ENCODE results near the gene ZSCAN21. TPM values are rescaled to one million over a fixed set of nuclear protein-coding genes. Genes with fewer than 3 reads are reported as not detected.
A peak's percentile ranks its signal among the peaks of the same experiment; 100 is the strongest.
"Not testable (repeated sequence)": the region's sequence is repeated elsewhere in the genome, so short reads cannot be mapped to it uniquely, and the experiment has no call there.

The ZSCAN21 gene
- total RNA-seq, 1 donor from 2014 or later: 8.4 TPM

DNA sequence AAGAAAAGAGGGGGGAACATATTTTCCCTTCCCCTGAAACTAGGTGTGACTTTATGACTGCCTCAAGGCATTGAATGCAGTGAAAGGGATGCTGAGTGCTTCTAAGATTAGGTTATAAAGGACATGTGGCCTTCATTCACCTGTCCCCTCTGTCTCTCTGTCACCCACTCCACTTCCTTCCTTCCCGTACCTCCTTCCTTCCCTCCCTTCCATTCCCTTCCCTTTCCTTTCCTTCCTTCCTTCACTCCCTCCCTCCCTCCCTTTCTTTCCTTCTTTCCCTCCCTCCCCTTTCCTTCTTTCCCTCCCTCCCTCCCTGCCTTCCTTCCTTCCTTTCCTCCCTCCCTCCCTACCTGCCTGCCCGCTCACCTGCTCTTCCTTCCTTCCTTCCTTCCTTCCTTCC is 38.7 kb upstream of the ZSCAN21 start:
- H3K27ac ChIP-seq: no peak overlapping the region
- DNase-seq: no peak
- TF ChIP-seq, protein P1, sequence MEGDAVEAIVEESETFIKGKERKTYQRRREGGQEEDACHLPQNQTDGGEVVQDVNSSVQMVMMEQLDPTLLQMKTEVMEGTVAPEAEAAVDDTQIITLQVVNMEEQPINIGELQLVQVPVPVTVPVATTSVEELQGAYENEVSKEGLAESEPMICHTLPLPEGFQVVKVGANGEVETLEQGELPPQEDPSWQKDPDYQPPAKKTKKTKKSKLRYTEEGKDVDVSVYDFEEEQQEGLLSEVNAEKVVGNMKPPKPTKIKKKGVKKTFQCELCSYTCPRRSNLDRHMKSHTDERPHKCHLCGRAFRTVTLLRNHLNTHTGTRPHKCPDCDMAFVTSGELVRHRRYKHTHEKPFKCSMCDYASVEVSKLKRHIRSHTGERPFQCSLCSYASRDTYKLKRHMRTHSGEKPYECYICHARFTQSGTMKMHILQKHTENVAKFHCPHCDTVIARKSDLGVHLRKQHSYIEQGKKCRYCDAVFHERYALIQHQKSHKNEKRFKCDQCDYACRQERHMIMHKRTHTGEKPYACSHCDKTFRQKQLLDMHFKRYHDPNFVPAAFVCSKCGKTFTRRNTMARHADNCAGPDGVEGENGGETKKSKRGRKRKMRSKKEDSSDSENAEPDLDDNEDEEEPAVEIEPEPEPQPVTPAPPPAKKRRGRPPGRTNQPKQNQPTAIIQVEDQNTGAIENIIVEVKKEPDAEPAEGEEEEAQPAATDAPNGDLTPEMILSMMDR (IDR thresholded peaks at IDR 0.05): no peak
- ATAC-seq: no peak
- H3K9me3 ChIP-seq: no peaks in the 10 kb centered on the region
- H3K27me3 ChIP-seq (ENCODE audit: low read depth): no peaks in the 10 kb centered on the region
- no peaks in the 10 kb centered on the region for H3K36me3 ChIP-seq
- H3K4me1 ChIP-seq: peaks cover 6% of the 10 kb centered on the region
- H3K4me3 ChIP-seq: no peak overlapping the region
- intact Hi-C loops (cut with DNase I): no loop called here

DNA sequence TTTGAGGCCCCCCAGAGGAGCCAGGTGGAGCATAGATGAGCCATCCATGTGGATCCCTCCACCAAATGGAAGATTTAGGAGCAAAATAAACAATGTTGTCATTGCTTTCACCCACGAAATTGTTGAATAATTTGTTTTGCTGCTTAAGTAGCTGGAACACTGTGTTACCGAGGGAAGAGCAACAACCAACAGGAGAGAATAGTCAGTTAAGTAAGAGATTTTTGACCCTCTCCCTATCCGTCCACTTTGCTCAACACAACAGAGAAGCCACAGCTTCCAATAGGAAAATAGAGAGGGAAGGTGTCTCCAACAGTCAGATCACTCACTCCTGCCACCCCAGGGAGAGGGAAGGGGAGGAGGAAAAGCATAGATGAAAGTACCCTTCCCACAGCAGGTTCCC is 38.1 kb upstream of the ZSCAN21 start:
- intact Hi-C loops (cut with DNase I): no loop called here

DNA sequence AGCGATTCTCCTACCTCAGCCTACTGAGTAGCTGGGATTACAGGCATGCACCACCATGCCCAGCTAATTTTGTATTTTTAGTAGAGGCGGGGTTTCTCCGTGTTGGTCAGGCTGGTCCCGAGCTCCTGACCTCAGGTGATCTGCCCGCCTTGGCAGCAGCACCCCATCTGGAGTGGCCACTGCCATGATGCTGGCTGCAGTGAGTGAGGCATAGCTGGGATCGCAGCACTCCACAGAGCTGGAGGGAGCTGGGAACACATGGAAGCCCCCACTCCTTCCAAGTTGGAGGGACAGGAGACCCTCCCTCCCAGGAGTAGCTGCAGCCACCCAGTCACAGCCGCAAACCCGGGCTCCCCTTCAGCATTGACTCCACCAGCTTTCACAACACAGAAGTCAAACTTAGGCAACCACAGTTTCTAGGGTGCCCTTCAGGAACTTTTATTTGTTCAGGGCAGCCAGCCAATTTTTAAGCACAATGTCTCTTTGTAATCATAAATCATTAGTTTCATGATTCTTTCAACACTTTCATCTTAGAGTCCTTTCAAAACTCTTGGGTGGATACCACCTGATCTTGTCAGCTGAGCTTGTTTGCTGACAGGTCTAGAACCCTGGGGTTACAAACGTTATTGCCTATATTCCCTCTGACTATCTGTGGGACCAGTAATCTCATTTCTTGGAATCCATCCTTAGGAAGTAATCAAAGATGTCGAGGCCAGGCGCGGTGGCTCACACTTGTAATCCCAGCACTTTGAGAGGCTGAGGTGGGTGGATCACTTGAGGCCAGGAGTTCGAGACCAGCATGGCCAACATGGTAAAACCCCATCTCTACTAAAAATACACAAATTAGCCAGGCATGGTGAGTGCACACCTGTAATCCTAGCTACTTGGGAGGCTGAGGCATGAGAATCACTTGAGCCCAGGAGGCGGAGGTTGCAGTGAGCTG is 36.9 kb upstream of the ZSCAN21 start:
- ATAC-seq: peak; percentile 15 to 51
- H3K9me3 ChIP-seq; H3K27me3 ChIP-seq (ENCODE audit: low read depth); H3K27ac ChIP-seq; H3K36me3 ChIP-seq; intact Hi-C loops (cut with DNase I); H3K4me3 ChIP-seq; DNase-seq: not testable (repeated sequence)
- peaks cover 21% of the 10 kb centered on the region for H3K4me1 ChIP-seq

More for the DNA sequence above, 38.1 kb upstream of the ZSCAN21 start:
- Histone ChIP-seq H3K27me3 (ENCODE audit: low read depth) (no peaks in the 10 kb centered on the region), H3K27ac (no peak overlapping the region), H3K4me1 (peaks cover 10% of the 10 kb centered on the region), H3K36me3 (no peaks in the 10 kb centered on the region), H3K9me3 (no peaks in the 10 kb centered on the region), H3K4me3 (no peak overlapping the region)
- no peak for ATAC-seq
- DNase-seq: no peak
- TF ChIP-seq, protein P1 (IDR thresholded peaks at IDR 0.05): no peak

DNA sequence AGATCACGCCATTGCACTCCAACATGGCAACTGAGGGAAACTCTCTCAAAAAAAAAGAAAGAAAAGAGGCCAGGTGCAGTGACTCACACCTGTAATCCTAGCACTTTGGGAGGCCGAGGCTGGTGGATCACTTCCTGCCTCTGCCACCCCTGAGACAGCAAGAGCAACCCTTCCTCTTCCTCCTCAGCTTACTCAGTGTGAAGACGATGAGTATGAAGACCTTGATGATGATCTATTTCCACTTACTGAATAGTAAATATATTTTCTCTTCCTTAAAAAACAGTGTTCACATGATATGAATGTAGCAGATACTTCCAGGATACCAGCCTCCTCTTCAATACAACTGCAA is 36.3 kb upstream of the ZSCAN21 start:
- Histone ChIP-seq H3K4me1 (peaks cover 24% of the 10 kb centered on the region), H3K36me3 (no peaks in the 10 kb centered on the region), H3K27ac (no peak overlapping the region), H3K27me3 (ENCODE audit: low read depth) (no peaks in the 10 kb centered on the region), H3K4me3 (no peak overlapping the region), H3K9me3 (no peaks in the 10 kb centered on the region)
- DNase-seq (no peak), ATAC-seq (no peak)
- TF ChIP-seq, protein P1 (IDR thresholded peaks at IDR 0.05): no peak
- intact Hi-C loops (cut with DNase I): no loop called here

DNA sequence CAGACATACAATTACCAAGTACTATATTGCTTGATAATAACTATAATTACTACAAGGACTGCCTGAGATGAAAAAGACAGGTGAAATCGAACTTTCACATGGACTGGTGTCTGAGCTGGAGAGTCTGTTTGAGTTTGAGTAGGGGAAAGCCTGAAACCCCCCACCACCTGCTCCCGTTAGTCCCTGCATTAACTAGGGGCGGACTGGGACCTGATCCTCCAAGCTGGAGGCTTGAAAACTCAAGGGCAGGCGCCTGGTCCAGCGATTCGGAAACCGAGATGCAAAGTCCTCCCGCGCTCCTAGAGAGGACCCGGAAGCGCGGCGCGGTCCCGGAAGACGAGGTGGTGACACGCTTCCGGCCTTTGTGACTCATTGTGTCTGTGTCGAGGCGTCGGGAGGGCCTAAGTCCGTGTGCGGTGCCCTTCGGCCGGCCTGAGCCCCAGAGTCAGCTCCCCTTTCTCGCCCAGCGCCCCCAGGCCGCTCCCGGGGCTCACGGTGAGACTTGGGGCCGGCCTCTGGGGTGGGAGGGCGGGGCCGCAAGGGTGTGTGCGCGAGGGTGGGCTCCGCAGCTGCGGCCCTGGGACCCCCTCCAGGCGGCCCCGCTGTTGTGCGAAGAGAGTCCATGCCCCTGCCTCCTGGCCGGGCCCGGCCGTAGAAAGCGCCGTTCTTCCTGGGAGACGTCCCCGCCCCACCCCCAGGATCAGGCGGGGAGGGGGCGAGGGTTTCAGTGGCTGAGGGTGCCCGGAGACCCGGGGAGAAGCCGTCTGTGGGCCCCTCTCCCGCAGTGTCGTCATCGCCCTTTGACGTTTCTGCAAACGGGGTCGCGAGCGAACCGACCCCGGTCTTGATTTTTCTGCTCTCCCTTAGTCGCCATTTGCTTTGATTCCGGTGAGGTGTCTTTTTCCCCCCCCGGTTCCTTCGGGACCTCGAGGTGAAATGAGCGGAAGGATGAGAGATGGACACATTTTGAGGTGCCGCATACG is 34.1 kb upstream of the ZSCAN21 start, which contains the start of gene ZKSCAN1:
ZKSCAN1 (plus strand) TSS at position 365 of the 983 bp plus-strand sequence. CDS start 7,911 bp downstream, outside the sequence.
- DNase-seq: peak; percentile 93
- H3K4me1 ChIP-seq: peaks cover 30% of the 10 kb centered on the region
- H3K27me3 ChIP-seq (ENCODE audit: low read depth): no peaks in the 10 kb centered on the region
- peak within 1 kb of the TSS; percentile 99 for H3K27ac ChIP-seq
- ATAC-seq: peak; percentile 96 to 97
- peaks cover 11% of the 10 kb centered on the region for H3K36me3 ChIP-seq
- TF ChIP-seq, protein P1 (IDR thresholded peaks at IDR 0.05): no peak
- peak within 1 kb of the TSS; percentile 91 for H3K4me3 ChIP-seq
- no peaks in the 10 kb centered on the region for H3K9me3 ChIP-seq
- intact Hi-C loops (cut with DNase I): no loop called here
